Epidermal melanocyte (primary cell): ENCODE results near the gene TBC1D1.
A peak's percentile ranks its signal among the peaks of the same experiment; 100 is the strongest.
"Not testable (repeated sequence)": the region's sequence is repeated elsewhere in the genome, so short reads cannot be mapped to it uniquely, and the experiment has no call there.

Source experiments
- DNase-seq: peaks from one replicate; pipeline ENCODE4 v3.0.0; 2011; ENCODE audit warnings: low spot score; ENCODE audit not compliant: insufficient read length

Gene TBC1D1

GRCh38 chr4:37964734-37965457, 74.0 kb downstream of the TBC1D1 start:
- DNase-seq: no peak

- no peak for DNase-seq
These were observed 75.2 kb downstream of the TBC1D1 start for GRCh38 chr4:37966044-37966443.

GRCh38 chr4:37967736-37968135, 76.9 kb downstream of the TBC1D1 start:
- DNase-seq: no peak

GRCh38 chr4:37968747-37969146, 77.9 kb downstream of the TBC1D1 start:
- no peak for DNase-seq

GRCh38 chr4:37970702-37971101, 79.8 kb downstream of the TBC1D1 start:
- no peak for DNase-seq

- DNase-seq: no peak
These were observed 80.3 kb downstream of the TBC1D1 start for GRCh38 chr4:37971202-37971601.

- DNase-seq: no peak
These were observed 82.6 kb downstream of the TBC1D1 start for GRCh38 chr4:37973441-37973840.

GRCh38 chr4:37975321-37975822, 84.5 kb downstream of the TBC1D1 start:
- DNase-seq: not testable (repeated sequence)

GRCh38 chr4:37976507-37976906, 85.6 kb downstream of the TBC1D1 start:
- no peak for DNase-seq

- peak; percentile 62 for DNase-seq
These were observed 86.1 kb downstream of the TBC1D1 start for GRCh38 chr4:37976991-37977470.

GRCh38 chr4:37977471-37978247, 86.8 kb downstream of the TBC1D1 start:
- DNase-seq: peak; percentile 55

GRCh38 chr4:37978248-37978924, 87.5 kb downstream of the TBC1D1 start:
- no peak for DNase-seq

GRCh38 chr4:37980246-37980645, 89.4 kb downstream of the TBC1D1 start:
- no peak for DNase-seq

GRCh38 chr4:37981425-37981824, 90.5 kb downstream of the TBC1D1 start:
- DNase-seq: no peak

- no peak for DNase-seq
These were observed 91.2 kb downstream of the TBC1D1 start for GRCh38 chr4:37981844-37982720.

- DNase-seq: no peak
These were observed 91.9 kb downstream of the TBC1D1 start for GRCh38 chr4:37982736-37983135.

GRCh38 chr4:37983951-37984350, 93.1 kb downstream of the TBC1D1 start:
- DNase-seq: no peak

GRCh38 chr4:37985730-37986275, 94.9 kb downstream of the TBC1D1 start:
- DNase-seq: no peak

- no peak for DNase-seq
These were observed 97.8 kb downstream of the TBC1D1 start for GRCh38 chr4:37988670-37989069.

- DNase-seq: no peak
These were observed 98.7 kb downstream of the TBC1D1 start for GRCh38 chr4:37989398-37990260.
